HuH-7 (cell line): Measurements from ENCODE around the gene PLCB1.

Experiments used
- DNase-seq: peaks from one replicate; pipeline ENCODE4 v3.0.0; 2011; ENCODE audit warnings: low spot score

PLCB1 gene

DNA sequence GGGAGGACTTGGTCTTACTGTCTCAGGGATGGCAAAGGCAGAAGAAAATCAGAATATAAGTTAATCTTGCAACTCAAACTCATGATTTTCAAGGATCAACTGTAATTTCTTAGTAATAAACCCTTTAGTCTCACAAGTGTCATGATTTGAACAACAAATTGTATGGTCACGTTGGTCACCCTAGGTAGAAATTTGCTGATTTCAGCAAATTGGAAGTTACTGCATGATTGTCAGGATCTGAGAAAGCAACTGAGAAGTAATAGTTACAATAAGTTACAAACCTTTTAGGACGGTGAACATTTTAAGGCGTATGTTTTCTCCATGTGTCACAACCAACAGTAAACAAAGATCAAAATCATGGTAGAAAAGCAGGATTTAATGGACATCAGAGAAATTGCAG is 375.2 kb downstream of the PLCB1 start:
- no peak for DNase-seq

GRCh38 chr20:8509809-8510208 is 377.7 kb downstream of the PLCB1 start:
- DNase-seq, result no peak

DNA sequence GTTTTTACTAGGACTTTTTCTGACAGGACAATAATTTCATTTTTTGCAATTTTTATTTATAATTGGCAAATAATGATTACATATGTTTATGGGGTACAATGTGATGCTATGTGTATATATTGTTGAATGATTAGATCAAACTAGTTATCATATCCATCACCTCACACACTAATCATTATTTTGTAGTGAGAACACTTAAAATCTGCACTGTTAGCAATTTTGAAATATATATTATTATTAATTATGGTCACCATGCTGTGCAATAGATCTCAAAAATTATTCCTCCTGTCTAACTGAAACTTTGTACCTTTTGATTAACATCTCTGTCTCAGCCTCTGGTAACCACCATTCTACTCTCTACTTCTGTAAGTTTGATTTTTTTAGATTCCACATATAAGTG is 378.7 kb downstream of the PLCB1 start:
- DNase-seq, result no peak

DNA sequence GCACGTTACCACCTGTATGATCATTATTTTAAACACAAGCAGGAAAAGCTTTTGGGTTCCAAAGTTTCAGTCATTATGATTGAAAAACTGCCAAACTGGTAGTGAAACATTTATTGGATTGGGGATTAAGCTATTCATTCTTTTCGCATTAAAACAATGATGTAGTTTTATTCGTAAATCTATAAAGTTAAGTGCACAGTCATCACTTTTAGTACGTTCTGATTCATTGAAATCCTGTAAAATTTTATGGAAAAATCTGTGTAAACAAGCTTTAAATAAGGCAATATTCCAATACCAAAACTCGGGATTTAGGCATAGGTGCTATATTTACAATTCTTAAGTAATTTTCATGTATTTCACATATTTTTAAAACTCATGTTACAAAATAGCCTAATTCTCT is 379.9 kb downstream of the PLCB1 start:
- no peak for DNase-seq

DNA sequence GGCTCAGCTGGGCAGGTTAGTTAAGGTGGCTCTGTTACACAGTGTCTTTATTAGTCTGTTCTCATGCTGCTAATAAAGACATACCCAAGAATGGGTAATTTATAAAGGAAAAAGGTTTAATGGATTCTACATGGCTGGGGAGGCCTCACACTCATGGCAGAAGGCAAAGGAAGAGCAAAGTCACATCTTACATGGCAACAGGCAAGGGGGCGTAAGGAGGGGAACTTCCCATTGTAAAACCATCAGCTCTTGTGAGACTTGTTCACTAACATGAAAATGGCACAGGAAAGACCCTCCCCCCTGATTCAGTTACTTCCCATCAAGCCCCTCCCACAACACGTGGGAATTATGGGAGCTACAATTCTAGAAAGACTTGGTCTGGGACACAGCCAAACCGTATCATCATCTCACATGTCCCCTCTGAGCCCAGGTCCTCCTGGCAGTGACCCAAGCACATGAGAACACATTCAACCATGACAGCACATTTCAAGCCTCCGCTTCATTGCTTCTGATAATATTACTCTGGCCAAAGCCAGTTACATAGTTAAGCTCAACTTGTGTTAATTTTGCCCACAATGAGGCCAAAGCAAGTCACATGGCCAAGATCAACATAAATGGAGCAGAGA is 383.9 kb downstream of the PLCB1 start:
- DNase-seq, result no peak

DNA sequence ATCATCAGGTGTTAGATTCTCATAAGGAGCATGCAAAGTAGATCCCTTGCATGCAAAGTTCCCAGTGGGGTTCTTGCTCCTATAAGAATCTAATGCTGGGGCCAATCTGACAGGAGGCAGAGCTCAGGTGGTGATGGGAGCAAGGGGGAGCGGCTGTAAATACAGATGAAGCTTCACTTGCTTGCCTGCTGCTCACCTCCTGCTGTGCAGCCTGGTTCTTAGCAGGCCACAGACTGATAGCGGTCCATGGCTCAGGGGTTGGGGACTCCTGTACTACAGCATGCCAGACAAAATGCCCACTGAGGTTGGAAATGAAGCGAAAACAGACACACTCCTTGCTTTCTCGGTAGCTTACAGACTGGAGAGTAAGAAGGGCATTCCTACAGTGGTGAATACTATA is 386.8 kb downstream of the PLCB1 start:
- DNase-seq, result no peak

DNA sequence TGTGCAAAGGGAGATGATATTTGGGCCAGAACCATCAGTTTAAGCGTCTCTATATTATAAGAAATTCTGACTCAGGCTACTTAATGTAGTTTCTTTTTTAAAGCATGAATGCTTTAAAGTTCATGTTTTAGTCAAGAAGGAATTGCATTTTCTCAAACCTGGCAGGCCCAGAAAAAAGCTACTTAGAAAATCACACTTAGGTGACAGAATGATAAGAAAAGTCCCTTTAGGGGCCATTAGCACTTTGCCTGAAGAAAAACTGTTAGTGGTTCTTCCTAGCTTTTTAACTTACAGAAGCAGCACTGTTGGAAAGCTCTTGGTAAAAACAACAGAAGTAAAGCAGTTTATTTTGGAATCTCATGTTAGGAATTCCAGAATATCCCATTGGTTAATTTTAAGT is 387.8 kb downstream of the PLCB1 start:
- DNase-seq, result no peak

- no peak for DNase-seq
These were observed 390.1 kb downstream of the PLCB1 start for GRCh38 chr20:8522168-8522567.

- no peak for DNase-seq
These were observed 391.6 kb downstream of the PLCB1 start for GRCh38 chr20:8523684-8524083.

- no peak for DNase-seq
These were observed 392.3 kb downstream of the PLCB1 start for GRCh38 chr20:8524101-8525016.

- DNase-seq, result no peak
These were observed 392.9 kb downstream of the PLCB1 start for GRCh38 chr20:8525017-8525343.

GRCh38 chr20:8526610-8527009 is 394.5 kb downstream of the PLCB1 start:
- DNase-seq, result no peak

GRCh38 chr20:8527998-8528723 is 396.1 kb downstream of the PLCB1 start:
- no peak for DNase-seq

GRCh38 chr20:8530022-8530421 is 398.0 kb downstream of the PLCB1 start:
- DNase-seq, result no peak

- no peak for DNase-seq
These were observed 400.1 kb downstream of the PLCB1 start for GRCh38 chr20:8532169-8532568.

DNA sequence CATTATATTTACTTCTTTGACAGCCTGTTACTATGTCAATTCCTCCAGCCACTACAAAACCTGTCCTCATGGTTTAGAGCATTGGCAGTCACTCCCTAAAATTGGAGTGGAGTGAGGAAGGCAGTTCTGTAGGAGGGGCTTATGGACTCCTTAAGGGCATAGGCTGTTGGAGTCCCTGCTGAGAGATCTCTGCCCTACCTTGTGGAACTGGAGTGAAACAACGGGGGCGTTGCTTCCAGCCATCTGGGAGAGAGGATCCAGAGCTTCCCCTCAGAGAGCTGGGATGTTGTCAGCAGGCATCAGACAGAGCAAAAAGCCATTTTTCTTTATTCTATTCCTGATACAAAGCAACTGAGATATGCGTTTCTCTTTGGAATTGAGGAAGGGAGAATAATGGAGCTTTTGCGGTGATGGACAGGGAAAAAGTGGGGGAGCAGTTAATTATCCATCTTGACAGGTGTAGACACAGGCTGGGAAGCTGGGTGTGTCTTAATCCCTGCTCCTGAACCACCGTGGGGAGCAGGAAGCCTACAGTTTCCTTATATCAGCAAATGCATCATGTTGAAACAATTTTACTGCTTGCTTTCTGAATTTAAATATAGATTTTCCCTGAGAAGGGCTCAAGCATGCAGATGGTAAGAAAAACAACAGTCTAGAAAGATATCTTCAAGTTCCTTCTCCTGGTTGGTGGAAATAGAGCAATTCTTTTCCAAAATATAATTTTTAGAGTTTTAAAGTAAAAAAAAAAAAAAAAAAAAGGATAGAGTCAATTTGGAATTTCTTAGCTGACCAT is 402.5 kb downstream of the PLCB1 start:
- no peak for DNase-seq

- peak; percentile 20 for DNase-seq
These were observed 403.6 kb downstream of the PLCB1 start for GRCh38 chr20:8535403-8536261.

DNA sequence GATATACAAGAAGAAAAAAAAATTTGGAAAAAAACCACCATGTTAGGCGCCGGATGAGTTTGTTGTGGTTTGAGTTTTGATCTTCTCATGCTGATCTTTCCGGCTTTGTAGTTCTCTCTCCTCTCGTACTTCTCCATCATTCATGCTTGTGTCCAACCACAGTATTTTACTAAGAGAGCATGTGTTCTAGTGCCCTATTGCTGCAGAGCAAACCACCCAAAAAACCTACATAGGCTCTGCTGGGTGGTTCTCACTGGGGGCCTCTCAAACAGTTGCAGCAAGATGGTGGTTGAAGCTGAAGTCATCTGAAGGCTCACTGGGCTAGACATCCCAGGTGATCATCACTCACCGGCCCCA is 404.2 kb downstream of the PLCB1 start:
- DNase-seq, result no peak

DNA sequence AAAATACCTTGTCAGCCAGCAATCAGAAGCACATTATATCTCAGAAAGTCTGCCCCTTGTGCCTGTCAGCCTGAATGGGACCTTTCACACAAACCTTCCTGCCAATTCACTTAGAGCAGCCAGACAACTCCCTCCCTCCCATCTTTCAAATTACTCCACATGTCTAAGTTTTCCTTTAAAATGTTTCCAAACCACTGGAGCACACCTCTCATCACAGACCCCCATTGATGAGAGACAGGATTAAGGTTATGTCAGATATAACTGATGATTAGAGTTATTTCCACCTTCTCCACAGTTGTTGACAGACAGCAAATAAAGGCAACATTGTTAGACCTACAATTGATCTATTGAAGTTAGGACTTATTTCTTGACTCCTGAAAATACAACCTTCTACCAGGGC is 408.4 kb downstream of the PLCB1 start:
- DNase-seq, result no peak

DNA sequence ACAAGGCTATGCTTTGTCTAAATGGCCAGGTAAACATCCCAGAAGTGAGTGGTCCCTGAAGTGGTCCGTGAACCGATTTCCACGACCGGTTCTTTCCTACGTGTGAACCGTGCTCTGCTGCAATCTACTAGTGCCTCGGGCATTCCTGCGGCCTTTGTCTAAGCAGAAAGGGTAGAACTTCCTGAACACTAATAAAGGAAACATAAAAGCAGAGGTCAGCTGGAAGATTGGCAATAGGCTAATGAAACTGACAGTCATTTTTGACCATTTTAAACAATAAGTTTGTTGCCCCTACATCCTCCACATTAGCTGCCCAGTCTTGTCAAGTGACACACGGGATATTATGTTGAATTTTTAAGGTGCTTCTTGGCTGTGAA is 410.0 kb downstream of the PLCB1 start:
- no peak for DNase-seq

DNA sequence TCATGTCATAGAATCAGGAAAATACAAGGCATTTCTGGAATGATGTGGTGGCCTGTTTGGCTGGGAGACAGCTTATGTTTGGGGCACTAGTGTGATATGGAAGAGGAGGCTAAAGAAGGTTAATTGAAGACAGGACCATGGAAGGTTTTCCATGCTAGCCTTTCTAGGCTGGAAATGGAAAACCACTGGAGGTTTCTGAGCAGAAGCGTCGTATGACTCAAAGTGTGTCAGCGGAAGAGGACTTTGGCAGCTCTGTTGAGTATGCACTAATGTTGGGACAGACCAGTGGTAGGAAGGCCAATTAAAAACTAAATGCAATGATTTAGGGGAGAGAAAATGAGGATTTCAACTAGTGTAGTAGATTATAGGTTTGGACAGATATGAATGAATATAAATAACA is 413.1 kb downstream of the PLCB1 start:
- no peak for DNase-seq
